Kidney epithelial cell (primary cell): ENCODE measurements around the gene PMPCA. TPM values are rescaled to one million over a fixed set of nuclear protein-coding genes. Genes with fewer than 3 reads are reported as not detected.

ENCODE experiments used
- DNase-seq: peaks from one replicate; pipeline ENCODE4 v3.0.0-alpha.2; 2010; ENCODE audit warnings: low read depth
- H3K27me3 ChIP-seq: 2 replicates; pipeline ENCODE4 v1.6.0; 2011; ENCODE audit warnings: low read length; ENCODE audit not compliant: control insufficient read depth, insufficient read depth
- H3K36me3 ChIP-seq: 2 replicates; pipeline ENCODE4 v1.5.1; 2011; ENCODE audit warnings: low read length; ENCODE audit not compliant: control insufficient read depth, insufficient read depth
- H3K4me3 ChIP-seq: 2 replicates; pipeline ENCODE4 v1.5.1; 2011; ENCODE audit warnings: low read depth, mild to moderate bottlenecking, control low read depth, low read length
- CTCF ChIP-seq: IDR thresholded peaks from 2 replicates; pipeline ENCODE4 v1.5.1; 2011; ENCODE audit warnings: mild to moderate bottlenecking, moderate library complexity, low read length, control low read depth, inconsistent platforms; ENCODE audit not compliant: insufficient read depth, poor library complexity, severe bottlenecking
- total RNA-seq: library from RNA; depleted of rRNA; stranded (reverse); fragments of >200 nt; gene quantifications from 2 replicates; pipeline ENCODE4 v1.2.3, GENCODE V29; 2015

Gene PMPCA
- total RNA-seq, 1 donor from 2014 or later, result 49.9 TPM

- H3K4me3 ChIP-seq, result no peak overlapping the region
- H3K27me3 ChIP-seq, result no peaks in the 10 kb centered on the region
- no peak for DNase-seq
- peaks cover 2% of the 10 kb centered on the region for H3K36me3 ChIP-seq
- TF ChIP-seq CTCF, result no peak
These were observed 34.0 kb upstream of the PMPCA start for GRCh38 chr9:136376457-136376856.

GRCh38 chr9:136377341-136378169, 32.9 kb upstream of the PMPCA start:
- TF ChIP-seq CTCF, result no peak
- DNase-seq, result no peak
- H3K4me3 ChIP-seq, result no peak overlapping the region

GRCh38 chr9:136378170-136379002, 32.1 kb upstream of the PMPCA start:
- H3K27me3 ChIP-seq, result no peaks in the 10 kb centered on the region
- H3K36me3 ChIP-seq, result peaks cover 4% of the 10 kb centered on the region
- DNase-seq, result no peak
- TF ChIP-seq CTCF, result no peak
- H3K4me3 ChIP-seq, result no peak overlapping the region

More at GRCh38 chr9:136377341-136378169, 32.9 kb upstream of the PMPCA start:
- no peaks in the 10 kb centered on the region for H3K27me3 ChIP-seq
- H3K36me3 ChIP-seq, result peaks cover 4% of the 10 kb centered on the region

- Histone ChIP-seq H3K36me3 (peaks cover 4% of the 10 kb centered on the region), H3K4me3 (no peak overlapping the region), H3K27me3 (no peaks in the 10 kb centered on the region)
- DNase-seq, result no peak
- no peak for TF ChIP-seq CTCF
These were observed 31.5 kb upstream of the PMPCA start for GRCh38 chr9:136379003-136379287.

GRCh38 chr9:136379401-136379800, 31.1 kb upstream of the PMPCA start:
- no peak for DNase-seq
- no peak overlapping the region for H3K4me3 ChIP-seq
- no peak for TF ChIP-seq CTCF
- no peaks in the 10 kb centered on the region for H3K27me3 ChIP-seq
- peaks cover 4% of the 10 kb centered on the region for H3K36me3 ChIP-seq

GRCh38 chr9:136379891-136380290, 30.6 kb upstream of the PMPCA start:
- no peak for TF ChIP-seq CTCF
- no peak overlapping the region for H3K4me3 ChIP-seq
- no peak for DNase-seq
- peaks cover 4% of the 10 kb centered on the region for H3K36me3 ChIP-seq
- H3K27me3 ChIP-seq, result no peaks in the 10 kb centered on the region
